Naive thymus-derived CD4-positive, alpha-beta T cell (primary cell): ENCODE data around the gene SIRT2. TPM values are rescaled to one million over a fixed set of nuclear protein-coding genes. Genes with fewer than 3 reads are reported as not detected.

ENCODE experiments used
- ATAC-seq: fragments of 150-1000 bp; cut with Tn5 transposase; 2 replicates; pipeline ENCODE4 v1.10.0; 2021; ENCODE audit warnings: mild to moderate bottlenecking, moderate library complexity
- CTCF ChIA-PET: fragments of 350-600 bp; sonication (Branson Sonifier 250); formaldehyde crosslinking; loops from one replicate; lab custom pipeline; 2021; ENCODE audit warnings: antibody characterized with exemption; lab: Charles Lee
- POLR2A ChIA-PET: fragments of 350-600 bp; sonication (Branson Sonifier 250); formaldehyde crosslinking; loops from one replicate; lab custom pipeline; 2021; ENCODE audit warnings: antibody characterized with exemption, inconsistent platforms; lab: Charles Lee
- DNase-seq, 9 donors: peaks; one replicate each; pipeline versions ENCODE4 v3.0.0 to v3.0.0-alpha.2; 2020 to 2022; ENCODE audit warnings: mixed read lengths in 1 of 9
- H3K27ac ChIP-seq: one replicate; pipeline ENCODE4 v1.7.0; 2013; ENCODE audit warnings: mild to moderate bottlenecking, low read depth, low read length, moderate library complexity
- H3K27me3 ChIP-seq, 2 donors: one replicate each; pipeline ENCODE4 v1.7.0; 2013; ENCODE audit warnings: low read length in 2 of 2, mild to moderate bottlenecking in 2 of 2, moderate library complexity in 2 of 2; ENCODE audit not compliant: control insufficient read depth in 2 of 2, insufficient read depth in 2 of 2
- H3K36me3 ChIP-seq, 3 experiments: 1 replicate in 2 of 3; 2 replicates in 1 of 3; pipeline ENCODE4 v1.7.0; 2013; ENCODE audit warnings: low read length in 3 of 3, mild to moderate bottlenecking in 3 of 3, moderate library complexity in 1 of 3; ENCODE audit not compliant: insufficient read depth in 3 of 3, control insufficient read depth in 2 of 3
- H3K4me1 ChIP-seq, 2 donors: one replicate each; pipeline ENCODE4 v1.7.0; 2013; ENCODE audit warnings: low read length in 2 of 2, mild to moderate bottlenecking in 2 of 2, moderate library complexity in 1 of 2; ENCODE audit not compliant: control insufficient read depth in 2 of 2, insufficient read depth in 2 of 2
- H3K4me3 ChIP-seq: 2 replicates; pipeline ENCODE4 v1.7.0; 2013; ENCODE audit warnings: mild to moderate bottlenecking, low read length
- H3K9me3 ChIP-seq, 3 experiments: 1 replicate in 2 of 3; 2 replicates in 1 of 3; pipeline ENCODE4 v1.7.0; 2013; ENCODE audit warnings: low read length in 3 of 3; ENCODE audit not compliant: control insufficient read depth in 2 of 3
- H3K27ac Mint-ChIP-seq, 9 donors: one replicate each; pipeline ENCODE4 v1.8.0; 2020 to 2022; ENCODE audit warnings: mixed read lengths in 9 of 9, mild to moderate bottlenecking in 8 of 9, moderate library complexity in 5 of 9, inconsistent platforms in 2 of 9
- H3K27me3 Mint-ChIP-seq, 5 donors: one replicate each; pipeline ENCODE4 v1.8.0; 2021 to 2022; ENCODE audit warnings: mixed read lengths in 5 of 5, mild to moderate bottlenecking in 1 of 5
- H3K36me3 Mint-ChIP-seq, 5 donors: one replicate each; pipeline ENCODE4 v1.8.0; 2020 to 2022; ENCODE audit warnings: mixed read lengths in 5 of 5, mild to moderate bottlenecking in 3 of 5, inconsistent platforms in 1 of 5
- H3K4me1 Mint-ChIP-seq, 7 donors: one replicate each; pipeline ENCODE4 v1.8.0; 2020 to 2022; ENCODE audit warnings: mixed read lengths in 7 of 7, mild to moderate bottlenecking in 3 of 7, inconsistent platforms in 1 of 7
- H3K4me3 Mint-ChIP-seq, 10 donors: one replicate each; pipeline ENCODE4 v1.8.0; 2020 to 2022; ENCODE audit warnings: mild to moderate bottlenecking in 10 of 10, mixed read lengths in 10 of 10, moderate library complexity in 6 of 10, inconsistent platforms in 2 of 10
- H3K9me3 Mint-ChIP-seq, 11 donors: one replicate each; pipeline ENCODE4 v1.8.0; 2020 to 2022; ENCODE audit warnings: mixed read lengths in 11 of 11, mild to moderate bottlenecking in 4 of 11, inconsistent platforms in 1 of 11, moderate library complexity in 1 of 11
- intact Hi-C, 2 donors: fragments of 100-400 bp; cut with micrococcal nuclease; formaldehyde crosslinking; loops; one replicate each; pipeline ENCODE4 v1.15.1; 2023
- polyA plus RNA-seq, 2 donors: library from polyadenylated mRNA; unstranded; fragments of 300-500 nt; fragmentation: Illumina TruSeq; gene quantifications; one replicate each; pipeline ENCODE4 v1.2.3, GENCODE V29; 2021
- total RNA-seq, 6 experiments: library from RNA in 5 of 6; stranded (reverse) in 5 of 6; gene quantifications; 1 replicate in 5 of 6; 2 replicates in 1 of 6; pipeline ENCODE4 v1.2.3 and lab custom pipeline; 2021 to 2026

The SIRT2 gene
- total and polyA plus RNA-seq, 7 experiments from 2014 or later, result 30.7 to 78.5 (median 47.5) TPM

- Mint-ChIP-seq H3K27me3 (no peaks in the 10 kb centered on the region), H3K36me3 (peaks cover 5 to 29% (median 12%) of the 10 kb centered on the region in 5 donors), H3K4me1 (peaks cover 27 to 63% (median 47%) of the 10 kb centered on the region in 7 donors), H3K9me3 (peaks cover 0 to 2% (median 0%) of the 10 kb centered on the region in 11 donors), H3K4me3 (peak overlapping the region in 9 of 10 donors; percentile 27 to 95 (median 57)), H3K27ac (peak overlapping the region in 1 of 9 donors; percentile 19)
- ChIA-PET CTCF (no interaction called here), POLR2A (interaction anchor here (2.2 kb wide), 1 partner anchor 29 kb away, joined by 12 read pairs; the partner anchor contains the start of genes MRPS12 and SARS2)
- H3K27ac ChIP-seq, result no peak overlapping the region
- peaks cover 6 to 26% (median 7%) of the 10 kb centered on the region in 3 experiments for H3K36me3 ChIP-seq
- DNase-seq, result no peak
- ATAC-seq, result no peak
- intact Hi-C loops, result no loop called here
- peaks cover 15 to 29% of the 10 kb centered on the region in 2 donors for H3K4me1 ChIP-seq
- no peaks in the 10 kb centered on the region for H3K27me3 ChIP-seq
- no peak overlapping the region for H3K4me3 ChIP-seq
- no peaks in the 10 kb centered on the region for H3K9me3 ChIP-seq
Measured at GRCh38 chr19:38901683-38902082, 2.3 kb upstream of the SIRT2 start.

- H3K36me3 ChIP-seq, result peaks cover 4 to 21% (median 5%) of the 10 kb centered on the region in 3 experiments
- no peaks in the 10 kb centered on the region for H3K27me3 ChIP-seq
- Mint-ChIP-seq H3K9me3 (peaks cover 0 to 2% (median 0%) of the 10 kb centered on the region in 11 donors), H3K27ac (peak overlapping the region; percentile 1 to 97 (median 86)), H3K36me3 (peaks cover 5 to 27% (median 12%) of the 10 kb centered on the region in 5 donors), H3K27me3 (no peaks in the 10 kb centered on the region), H3K4me1 (peaks cover 27 to 64% (median 48%) of the 10 kb centered on the region in 7 donors), H3K4me3 (peak overlapping the region; percentile 78 to 99 (median 95))
- H3K4me1 ChIP-seq, result peaks cover 15 to 29% of the 10 kb centered on the region in 2 donors
- H3K9me3 ChIP-seq, result no peaks in the 10 kb centered on the region
- peak overlapping the region; percentile 97 for H3K27ac ChIP-seq
- peak overlapping the region; percentile 74 for H3K4me3 ChIP-seq
- POLR2A ChIA-PET, result interaction anchor here (0.6 to 2.2 kb wide), 11 partner anchors 11 to 1596 kb away, joined by 3 to 12 read pairs (median 4); partner anchors contain the start of genes CCER2, ECH1, MRPS12 and RINL
- ATAC-seq (no peak), DNase-seq (no peak)
- intact Hi-C loops, result no loop called here
- CTCF ChIA-PET, result interaction anchor here (0.9 to 1.9 kb wide), 3 partner anchors 29 to 252 kb away, joined by 3 to 21 read pairs (median 3); partner anchors contain the start of genes MRPS12 and SARS2
Measured at GRCh38 chr19:38900743-38901190, 1.3 kb upstream of the SIRT2 start.

GRCh38 chr19:38900202-38900629 is 798 bp upstream of the SIRT2 start:
- Histone ChIP-seq H3K27ac (peak overlapping the region; percentile 97), H3K4me3 (peak overlapping the region; percentile 74), H3K27me3 (no peaks in the 10 kb centered on the region), H3K36me3 (peaks cover 0 to 15% (median 4%) of the 10 kb centered on the region in 3 experiments), H3K4me1 (peaks cover 15 to 29% of the 10 kb centered on the region in 2 donors), H3K9me3 (no peaks in the 10 kb centered on the region)
- Mint-ChIP-seq H3K4me3 (peak overlapping the region; percentile 88 to 100 (median 96)), H3K27me3 (no peaks in the 10 kb centered on the region), H3K36me3 (peaks cover 5 to 24% (median 12%) of the 10 kb centered on the region in 5 donors), H3K9me3 (peaks cover 0 to 2% (median 0%) of the 10 kb centered on the region in 11 donors), H3K27ac (peak overlapping the region; percentile 86 to 99 (median 94)), H3K4me1 (peaks cover 27 to 70% (median 48%) of the 10 kb centered on the region in 7 donors)
- DNase-seq, result no peak
- no peak for ATAC-seq
- intact Hi-C loops, result no loop called here
- ChIA-PET CTCF (interaction anchor here (0.9 to 1.9 kb wide), 5 partner anchors 30 to 498 kb away, joined by 3 to 21 read pairs (median 3); partner anchors contain the start of genes FAM98C, MRPS12 and SARS2), POLR2A (interaction anchor here (0.9 to 2.2 kb wide), 10 partner anchors 12 to 131 kb away, joined by 3 to 12 read pairs (median 4); partner anchors contain the start of genes CCER2, ECH1, MRPS12 and RINL)

GRCh38 chr19:38898788-38899446 is 501 bp downstream of the SIRT2 start:
- Mint-ChIP-seq H3K4me1 (peaks cover 27 to 69% (median 44%) of the 10 kb centered on the region in 7 donors), H3K4me3 (peak overlapping the region; percentile 88 to 100 (median 96)), H3K9me3 (peaks cover 0 to 2% (median 0%) of the 10 kb centered on the region in 11 donors), H3K27ac (peak overlapping the region; percentile 86 to 99 (median 94)), H3K27me3 (no peaks in the 10 kb centered on the region), H3K36me3 (peaks cover 0 to 20% (median 4%) of the 10 kb centered on the region in 5 donors)
- Histone ChIP-seq H3K27me3 (no peaks in the 10 kb centered on the region), H3K9me3 (no peaks in the 10 kb centered on the region), H3K36me3 (peaks cover 0 to 5% (median 0%) of the 10 kb centered on the region in 3 experiments), H3K4me1 (peaks cover 15 to 29% of the 10 kb centered on the region in 2 donors), H3K4me3 (peak overlapping the region; percentile 74), H3K27ac (peak overlapping the region; percentile 97)
- ChIA-PET CTCF (no interaction called here), POLR2A (no interaction called here)
- DNase-seq (no peak), ATAC-seq (no peak)
- intact Hi-C loops, result loop anchor here (1.0 kb wide), 11 partner anchors 21 to 525 kb away; partner anchors contain the start of genes ECH1 (in 2 of the 2), MRPS12 (in 2 of the 2), PSMD8 (in 2 of the 2) and RINL (in 2 of the 2)

GRCh38 chr19:38894968-38895367 is 4.5 kb downstream of the SIRT2 start:
- H3K4me1 ChIP-seq, result peaks cover 10 to 13% of the 10 kb centered on the region in 2 donors
- Mint-ChIP-seq H3K36me3 (peaks cover 0 to 11% (median 0%) of the 10 kb centered on the region in 5 donors), H3K9me3 (no peaks in the 10 kb centered on the region), H3K27me3 (no peaks in the 10 kb centered on the region), H3K27ac (peak overlapping the region in 3 of 9 donors; percentile 28 to 51 (median 41)), H3K4me1 (peaks cover 16 to 40% (median 28%) of the 10 kb centered on the region in 7 donors), H3K4me3 (no peak overlapping the region)
- no peak overlapping the region for H3K27ac ChIP-seq
- H3K9me3 ChIP-seq, result no peaks in the 10 kb centered on the region
- ChIA-PET CTCF (no interaction called here), POLR2A (interaction anchor here (0.6 kb wide), 1 partner anchor 518 kb away, joined by 3 read pairs; no protein-coding TSS in a partner anchor)
- intact Hi-C loops, result no loop called here
- H3K27me3 ChIP-seq, result no peaks in the 10 kb centered on the region
- peaks cover 0 to 27% (median 0%) of the 10 kb centered on the region in 3 experiments for H3K36me3 ChIP-seq
- no peak overlapping the region for H3K4me3 ChIP-seq
- no peak for ATAC-seq
- DNase-seq, result no peak

GRCh38 chr19:38893341-38893771 is 6.1 kb downstream of the SIRT2 start:
- ATAC-seq (no peak), DNase-seq (no peak)
- no peak overlapping the region for H3K4me3 Mint-ChIP-seq
- H3K9me3 Mint-ChIP-seq, result no peaks in the 10 kb centered on the region
- no peak overlapping the region for H3K27ac Mint-ChIP-seq
- Histone ChIP-seq H3K27me3 (no peaks in the 10 kb centered on the region), H3K4me3 (no peak overlapping the region), H3K27ac (no peak overlapping the region), H3K4me1 (peaks cover 4 to 6% of the 10 kb centered on the region in 2 donors), H3K36me3 (peaks cover 0 to 42% (median 0%) of the 10 kb centered on the region in 3 experiments), H3K9me3 (no peaks in the 10 kb centered on the region)
- CTCF ChIA-PET, result no interaction called here
- H3K36me3 Mint-ChIP-seq, result peaks cover 0 to 20% (median 0%) of the 10 kb centered on the region in 5 donors
- intact Hi-C loops, result no loop called here
- POLR2A ChIA-PET, result no interaction called here
- H3K4me1 Mint-ChIP-seq, result peaks cover 7 to 26% (median 15%) of the 10 kb centered on the region in 7 donors
- no peaks in the 10 kb centered on the region for H3K27me3 Mint-ChIP-seq
